Lower lobe of right lung (tissue), 2 donors: ENCODE data around the gene AKT3. TPM values are rescaled to one million over a fixed set of nuclear protein-coding genes. Genes with fewer than 3 reads are reported as not detected.

Experiments
- ATAC-seq, 2 donors: fragments of 200-7000 bp; cut with Tn5 transposase; one replicate each; pipeline ENCODE4 v1.9.1; 2020 to 2022; ENCODE audit warnings: mild to moderate bottlenecking in 2 of 2, moderate library complexity in 2 of 2
- DNase-seq: peaks from one replicate; pipeline ENCODE4 v3.0.0-alpha.2; 2020
- H3K27ac ChIP-seq: fragments of 200-600 bp; one replicate; pipeline ENCODE4 v1.8.0; 2022
- H3K27me3 ChIP-seq: fragments of 200-600 bp; one replicate; pipeline ENCODE4 v1.8.0; 2022; ENCODE audit warnings: low read depth
- H3K36me3 ChIP-seq: fragments of 200-600 bp; one replicate; pipeline ENCODE4 v1.8.0; 2022; ENCODE audit warnings: mild to moderate bottlenecking
- H3K4me1 ChIP-seq: fragments of 200-600 bp; one replicate; pipeline ENCODE4 v1.8.0; 2022
- H3K4me3 ChIP-seq: fragments of 200-600 bp; one replicate; pipeline ENCODE4 v1.8.0; 2022; ENCODE audit warnings: mild to moderate bottlenecking
- H3K9me3 ChIP-seq: fragments of 200-600 bp; one replicate; pipeline ENCODE4 v1.8.0; 2022
- intact Hi-C: fragments of 100-400 bp; cut with DNase I; formaldehyde crosslinking; loops from one replicate; pipeline ENCODE4 v1.11.0; 2022
- total RNA-seq: library from RNA; stranded (reverse); fragmentation: NEBNext Ultra II Directional; extraction: Animal tissue kit (Norgen Biotek cat#: 25700); gene quantifications from one replicate; pipeline ENCODE4 v1.2.1, GENCODE V29; 2021
- TF ChIP-seq, protein P1 (sequence below): fragments of 200-600 bp; IDR thresholded peaks from one replicate; pipeline ENCODE4 v1.8.0; 2022; ENCODE audit warnings: antibody characterized with exemption, mild to moderate bottlenecking
- donor health status: DM: no; HTN: yes; CAD: no; lungs with severe emphysema.

AKT3 gene
- total RNA-seq, 1 donor from 2014 or later, result 52.5 TPM

DNA sequence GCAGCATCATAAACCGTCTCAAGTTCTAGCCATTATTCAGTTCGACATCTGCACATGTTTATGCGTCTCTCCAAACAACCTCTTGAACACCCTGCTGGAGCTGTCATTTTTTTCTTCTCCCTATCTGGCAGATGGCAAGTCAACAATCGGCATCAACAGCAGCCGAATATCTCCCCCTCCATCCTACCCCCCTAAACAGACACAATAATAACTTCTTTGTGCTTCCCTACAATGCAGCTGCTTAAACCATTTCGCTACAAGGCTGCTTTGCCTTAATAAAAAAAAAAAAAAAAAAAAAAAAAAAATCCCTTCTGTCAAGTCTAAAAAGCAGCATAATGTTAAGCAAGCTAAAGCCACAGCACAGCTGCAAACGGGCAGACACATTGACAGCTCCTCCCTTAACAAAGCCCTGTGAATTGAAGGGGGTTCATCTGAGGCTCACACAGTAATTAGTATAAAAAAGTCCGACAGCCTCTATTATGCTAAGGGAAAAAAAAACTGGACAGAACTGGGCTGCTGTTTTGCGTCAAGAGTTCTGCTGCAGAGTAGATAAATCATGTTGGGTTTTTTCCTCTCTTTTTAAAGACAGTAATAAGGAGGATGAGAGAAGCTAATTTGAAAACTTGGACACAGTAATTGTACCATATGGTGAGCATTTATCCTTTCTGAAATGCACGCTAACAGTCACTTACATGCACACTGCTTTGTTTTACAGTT, 136.4 kb downstream of the AKT3 start:
- TF ChIP-seq, protein P1, sequence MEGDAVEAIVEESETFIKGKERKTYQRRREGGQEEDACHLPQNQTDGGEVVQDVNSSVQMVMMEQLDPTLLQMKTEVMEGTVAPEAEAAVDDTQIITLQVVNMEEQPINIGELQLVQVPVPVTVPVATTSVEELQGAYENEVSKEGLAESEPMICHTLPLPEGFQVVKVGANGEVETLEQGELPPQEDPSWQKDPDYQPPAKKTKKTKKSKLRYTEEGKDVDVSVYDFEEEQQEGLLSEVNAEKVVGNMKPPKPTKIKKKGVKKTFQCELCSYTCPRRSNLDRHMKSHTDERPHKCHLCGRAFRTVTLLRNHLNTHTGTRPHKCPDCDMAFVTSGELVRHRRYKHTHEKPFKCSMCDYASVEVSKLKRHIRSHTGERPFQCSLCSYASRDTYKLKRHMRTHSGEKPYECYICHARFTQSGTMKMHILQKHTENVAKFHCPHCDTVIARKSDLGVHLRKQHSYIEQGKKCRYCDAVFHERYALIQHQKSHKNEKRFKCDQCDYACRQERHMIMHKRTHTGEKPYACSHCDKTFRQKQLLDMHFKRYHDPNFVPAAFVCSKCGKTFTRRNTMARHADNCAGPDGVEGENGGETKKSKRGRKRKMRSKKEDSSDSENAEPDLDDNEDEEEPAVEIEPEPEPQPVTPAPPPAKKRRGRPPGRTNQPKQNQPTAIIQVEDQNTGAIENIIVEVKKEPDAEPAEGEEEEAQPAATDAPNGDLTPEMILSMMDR, result no peak
- Histone ChIP-seq H3K36me3 (no peaks in the 10 kb centered on the region), H3K27ac (no peak overlapping the region), H3K4me1 (peaks cover 11% of the 10 kb centered on the region), H3K27me3 (no peaks in the 10 kb centered on the region), H3K4me3 (no peak overlapping the region), H3K9me3 (no peaks in the 10 kb centered on the region)
- ATAC-seq (no peak), DNase-seq (no peak)
- intact Hi-C loops, result no loop called here

DNA sequence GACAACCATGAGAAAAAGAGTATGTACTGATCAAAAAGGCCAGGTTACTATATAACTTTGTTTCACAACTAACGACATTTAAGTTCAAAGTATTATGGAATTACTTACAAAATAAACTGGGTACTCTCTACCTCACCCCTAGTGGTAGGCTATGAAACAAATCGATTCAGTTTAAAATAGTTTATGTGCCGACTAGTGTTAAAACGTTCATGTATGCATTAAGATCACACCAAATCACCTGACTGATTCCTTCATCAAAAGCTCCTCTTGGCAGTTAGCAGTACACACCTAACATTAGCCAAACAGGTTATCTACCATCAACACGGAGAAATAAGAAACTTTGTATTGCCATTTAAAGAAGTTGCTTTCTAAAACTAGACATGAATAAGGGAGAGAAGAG, 137.1 kb downstream of the AKT3 start:
- DNase-seq, result no peak
- H3K4me1 ChIP-seq, result peaks cover 11% of the 10 kb centered on the region
- H3K27ac ChIP-seq, result no peak overlapping the region
- H3K4me3 ChIP-seq, result no peak overlapping the region
- H3K9me3 ChIP-seq, result no peaks in the 10 kb centered on the region
- no peaks in the 10 kb centered on the region for H3K27me3 ChIP-seq
- ATAC-seq, result no peak
- intact Hi-C loops, result no loop called here
- H3K36me3 ChIP-seq, result no peaks in the 10 kb centered on the region
- TF ChIP-seq, protein P1, result no peak

DNA sequence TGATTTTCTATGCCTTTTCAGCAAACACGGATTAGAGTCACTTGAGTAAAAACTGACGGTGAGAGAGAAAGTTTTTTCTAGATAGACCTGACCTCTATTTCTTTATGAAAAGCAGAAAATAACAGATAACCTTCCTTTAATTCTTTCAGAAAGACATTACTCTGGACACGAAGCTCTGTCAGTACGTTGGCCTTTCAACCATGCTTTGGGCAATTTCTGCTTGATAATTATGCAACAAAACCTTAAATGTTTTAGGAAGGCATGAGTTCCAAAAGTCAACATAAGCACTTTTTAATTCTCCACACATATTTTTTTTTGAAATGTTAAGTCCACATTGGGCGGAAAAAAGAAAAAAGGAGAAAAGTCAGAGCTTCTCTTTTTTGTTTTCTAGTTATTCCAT, 137.8 kb downstream of the AKT3 start:
- TF ChIP-seq, protein P1, result no peak

DNA sequence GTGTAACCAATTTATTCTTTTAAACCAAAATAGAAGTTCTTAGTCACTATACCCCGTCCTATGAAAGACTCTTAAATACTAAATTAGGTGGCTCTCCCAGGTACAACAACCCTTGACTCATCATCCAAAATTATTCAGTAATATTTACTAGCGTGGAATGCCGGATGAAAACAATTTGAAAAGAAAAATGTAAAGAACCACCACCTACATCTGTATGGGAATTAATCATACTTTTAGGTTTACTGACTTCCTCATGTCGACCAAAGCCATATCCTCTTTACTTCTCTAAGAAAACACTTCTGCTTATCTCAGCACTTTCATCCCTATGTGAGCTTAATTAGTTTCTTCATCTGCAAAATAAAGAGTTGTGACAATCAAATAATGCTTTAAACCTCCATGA, 139.6 kb downstream of the AKT3 start:
- Histone ChIP-seq H3K27ac (no peak overlapping the region), H3K4me3 (no peak overlapping the region), H3K27me3 (no peaks in the 10 kb centered on the region), H3K4me1 (peaks cover 5% of the 10 kb centered on the region), H3K36me3 (no peaks in the 10 kb centered on the region), H3K9me3 (no peaks in the 10 kb centered on the region)
- no peak for DNase-seq
- TF ChIP-seq, protein P1, result no peak
- ATAC-seq, result no peak
- intact Hi-C loops, result no loop called here

More for the DNA sequence above, 137.8 kb downstream of the AKT3 start:
- H3K36me3 ChIP-seq, result no peaks in the 10 kb centered on the region
- peaks cover 11% of the 10 kb centered on the region for H3K4me1 ChIP-seq
- ATAC-seq (no peak), DNase-seq (no peak)
- intact Hi-C loops, result no loop called here
- H3K4me3 ChIP-seq, result no peak overlapping the region
- no peaks in the 10 kb centered on the region for H3K9me3 ChIP-seq
- H3K27ac ChIP-seq, result no peak overlapping the region
- no peaks in the 10 kb centered on the region for H3K27me3 ChIP-seq

DNA sequence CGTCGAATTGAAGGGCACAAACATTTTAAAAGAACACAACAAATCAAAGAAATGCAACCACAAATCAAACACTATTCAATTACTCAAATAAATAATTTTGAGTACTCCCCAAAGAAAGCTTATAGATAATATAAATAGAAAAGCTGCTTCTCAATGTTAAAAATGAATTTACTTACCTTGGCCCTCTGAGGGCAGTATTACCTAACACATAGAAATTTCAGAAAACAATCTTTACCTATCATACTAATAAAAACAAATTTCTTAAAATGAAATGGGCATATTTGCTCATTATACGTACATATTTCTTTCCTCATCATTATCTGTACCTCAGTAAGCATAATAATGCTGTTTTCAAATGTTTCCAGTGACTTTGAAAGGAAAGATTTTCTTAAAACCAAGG, 141.8 kb downstream of the AKT3 start:
- H3K27me3 ChIP-seq, result no peaks in the 10 kb centered on the region
- no peaks in the 10 kb centered on the region for H3K36me3 ChIP-seq
- intact Hi-C loops, result no loop called here
- TF ChIP-seq, protein P1, result no peak
- no peak overlapping the region for H3K27ac ChIP-seq
- H3K4me3 ChIP-seq, result no peak overlapping the region
- DNase-seq, result no peak
- H3K4me1 ChIP-seq, result no peaks in the 10 kb centered on the region
- ATAC-seq, result no peak
- no peaks in the 10 kb centered on the region for H3K9me3 ChIP-seq
